Transverse colon (tissue), 4 donors: ENCODE results near the gene ACP5.

ENCODE experiments used
- CTCF ChIP-seq, 5 experiments: fragments of 200-600 bp in 3 of 5; fragments of 450-650 bp in 2 of 5; sonication (generic) in 3 of 5; IDR thresholded peaks; 1 replicate in 2 of 5; 2 replicates in 3 of 5; pipeline ENCODE4 v1.5.1; 2016 to 2017; ENCODE audit warnings: antibody characterized with exemption in 5 of 5, inconsistent platforms in 3 of 5, mild to moderate bottlenecking in 2 of 5, moderate library complexity in 1 of 5
- POLR2AphosphoS5 ChIP-seq, 3 donors: sonication (generic); formaldehyde crosslinking; IDR thresholded peaks; one replicate each; pipeline ENCODE4 v1.6.1; 2016; ENCODE audit warnings: antibody characterized with exemption in 3 of 3

- TF ChIP-seq CTCF (IDR thresholded peaks at IDR 0.05) (no peak), POLR2AphosphoS5 (IDR thresholded peaks at IDR 0.05) (peak; percentile 36 to 76 (median 46))
These were observed 48.7 kb downstream of the ACP5 start, which contains the start of gene ECSIT for GRCh38 chr19:11528551-11529341.
